ENCODE data around the gene KSR1.
"Not testable (repeated sequence)": the region's sequence is repeated elsewhere in the genome, so short reads cannot be mapped to it uniquely, and the experiment has no call there.

The KSR1 gene

DNA sequence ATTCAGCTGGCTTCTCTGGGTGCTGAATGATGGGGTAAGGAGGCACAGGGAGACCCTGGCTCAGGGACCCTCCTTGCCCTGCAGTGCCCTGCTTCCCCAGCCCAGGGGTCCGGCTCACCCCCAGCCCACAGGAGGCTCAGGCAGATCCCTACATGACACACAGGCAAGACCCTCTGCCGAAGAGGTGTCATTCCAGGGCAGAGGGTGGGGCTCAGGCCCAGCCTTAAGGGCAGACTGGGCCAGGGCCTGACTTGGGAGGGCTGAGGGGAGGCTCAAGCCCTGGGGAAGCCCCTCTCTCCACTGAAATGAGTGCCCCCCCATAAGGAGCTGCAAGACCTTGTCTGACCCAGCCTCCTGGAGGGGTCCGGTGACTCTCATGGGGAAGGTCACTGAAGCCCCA, 30.3 kb upstream of the KSR1 start:
- no peak for DNase-seq (ENCODE audit: low spot score)
- Histone ChIP-seq H3K4me3 (no peak overlapping the region), H3K27ac (no peak overlapping the region)
- TF ChIP-seq, protein P1, sequence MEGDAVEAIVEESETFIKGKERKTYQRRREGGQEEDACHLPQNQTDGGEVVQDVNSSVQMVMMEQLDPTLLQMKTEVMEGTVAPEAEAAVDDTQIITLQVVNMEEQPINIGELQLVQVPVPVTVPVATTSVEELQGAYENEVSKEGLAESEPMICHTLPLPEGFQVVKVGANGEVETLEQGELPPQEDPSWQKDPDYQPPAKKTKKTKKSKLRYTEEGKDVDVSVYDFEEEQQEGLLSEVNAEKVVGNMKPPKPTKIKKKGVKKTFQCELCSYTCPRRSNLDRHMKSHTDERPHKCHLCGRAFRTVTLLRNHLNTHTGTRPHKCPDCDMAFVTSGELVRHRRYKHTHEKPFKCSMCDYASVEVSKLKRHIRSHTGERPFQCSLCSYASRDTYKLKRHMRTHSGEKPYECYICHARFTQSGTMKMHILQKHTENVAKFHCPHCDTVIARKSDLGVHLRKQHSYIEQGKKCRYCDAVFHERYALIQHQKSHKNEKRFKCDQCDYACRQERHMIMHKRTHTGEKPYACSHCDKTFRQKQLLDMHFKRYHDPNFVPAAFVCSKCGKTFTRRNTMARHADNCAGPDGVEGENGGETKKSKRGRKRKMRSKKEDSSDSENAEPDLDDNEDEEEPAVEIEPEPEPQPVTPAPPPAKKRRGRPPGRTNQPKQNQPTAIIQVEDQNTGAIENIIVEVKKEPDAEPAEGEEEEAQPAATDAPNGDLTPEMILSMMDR (IDR thresholded peaks at IDR 0.05): no peak

DNA sequence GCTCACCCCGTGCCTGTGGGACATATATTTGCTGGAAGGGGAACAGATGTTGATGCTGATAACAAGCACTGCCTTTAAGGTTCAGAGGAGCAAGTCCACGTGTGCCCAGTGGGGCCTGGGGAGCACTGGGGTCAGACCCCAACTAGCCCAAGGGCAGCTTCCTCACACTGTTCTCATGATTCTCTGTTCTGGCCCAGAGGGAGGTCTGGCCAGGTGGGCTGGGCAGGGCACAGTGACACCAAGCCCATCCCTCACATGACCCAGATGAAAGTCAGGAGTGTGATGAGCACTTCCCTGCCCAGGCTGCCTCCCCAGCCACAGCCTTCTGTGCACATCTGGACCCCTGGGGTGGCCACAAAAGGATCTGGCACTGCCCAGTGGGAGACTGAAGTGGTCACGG, 29.8 kb upstream of the KSR1 start:
- not testable (repeated sequence) for DNase-seq (ENCODE audit: low spot score); H3K4me3 ChIP-seq; H3K27ac ChIP-seq

GRCh38 chr17:27427166-27427862, 28.9 kb upstream of the KSR1 start:
- H3K4me3 ChIP-seq; H3K27ac ChIP-seq; DNase-seq (ENCODE audit: low spot score): not testable (repeated sequence)

DNA sequence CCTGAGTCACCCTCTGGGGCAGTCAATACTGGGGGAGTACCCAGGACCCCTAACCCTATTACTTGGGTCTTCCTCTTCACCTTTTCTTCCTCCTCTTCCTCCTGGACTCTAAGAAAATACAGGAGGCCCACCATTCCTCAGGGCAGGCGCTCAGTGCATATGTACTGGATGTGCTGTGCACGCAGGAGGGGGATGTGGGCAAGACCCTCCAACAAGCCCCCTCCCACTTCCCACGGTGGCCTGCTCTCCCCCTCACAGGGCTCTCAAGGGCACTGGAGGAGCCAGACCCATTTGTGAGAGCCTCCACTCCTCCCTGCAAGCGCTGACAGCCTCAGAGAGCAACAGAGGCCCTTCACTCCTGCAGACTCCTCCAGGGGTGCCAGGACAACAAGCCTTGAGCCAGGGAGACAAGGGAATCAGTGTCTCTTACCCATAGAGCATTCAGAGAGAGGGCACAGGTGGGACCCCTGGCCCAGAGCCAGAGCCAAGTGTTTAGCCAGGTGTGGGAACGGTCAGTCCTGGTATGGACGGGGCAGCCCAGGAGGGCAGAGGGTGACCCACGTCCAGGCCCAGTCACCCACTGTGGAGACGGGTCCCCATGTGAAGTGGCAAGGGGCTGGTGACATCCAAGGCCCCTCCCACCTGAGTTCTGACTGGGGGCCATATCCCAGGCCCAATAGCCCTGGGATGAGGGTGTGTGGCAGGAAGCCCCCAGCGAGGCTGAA, 27.3 kb upstream of the KSR1 start:
- TF ChIP-seq, protein P1 (IDR thresholded peaks at IDR 0.05): no peak
- DNase-seq (ENCODE audit: low spot score): no peak
- no peak overlapping the region for H3K4me3 ChIP-seq
- H3K27ac ChIP-seq: no peak overlapping the region

DNA sequence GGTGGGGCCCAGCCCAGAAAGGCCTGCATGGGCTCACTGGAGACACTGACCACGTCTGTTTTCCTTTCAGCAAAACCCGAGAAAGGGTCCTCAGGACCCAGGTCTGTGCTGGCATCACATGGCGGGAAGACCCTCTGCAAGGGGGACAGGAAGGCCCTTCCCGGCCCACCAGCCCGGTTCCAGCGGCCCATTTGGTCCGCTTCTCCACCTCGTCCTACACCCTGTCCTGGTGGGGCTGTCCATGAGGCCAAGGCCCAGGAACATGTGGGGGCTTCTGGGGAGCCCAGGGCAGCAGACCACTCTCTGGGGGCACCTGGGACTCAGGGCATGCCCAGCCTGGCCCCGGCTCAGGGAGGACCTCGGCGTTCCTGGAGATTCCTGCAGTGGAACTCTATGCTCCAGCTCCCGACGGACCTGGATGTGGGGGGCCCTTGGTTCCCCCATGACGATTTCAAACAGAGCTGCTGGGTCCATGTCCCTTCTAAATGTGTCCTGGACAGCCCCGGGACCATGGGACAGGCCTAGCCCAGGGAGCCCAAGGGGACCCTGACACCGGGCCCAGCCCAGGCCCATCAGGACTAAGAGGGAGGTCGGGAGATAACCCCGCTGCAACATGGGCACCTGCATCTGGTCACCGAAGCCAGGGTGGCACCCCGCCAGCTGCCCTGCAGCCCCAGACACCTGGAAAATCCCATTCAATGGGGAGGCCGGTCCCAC, 26.4 kb upstream of the KSR1 start:
- Histone ChIP-seq H3K27ac (no peak overlapping the region), H3K4me3 (no peak overlapping the region)
- TF ChIP-seq, protein P1 (IDR thresholded peaks at IDR 0.05): no peak
- DNase-seq (ENCODE audit: low spot score): no peak

- Histone ChIP-seq H3K27ac (no peak overlapping the region), H3K4me3 (no peak overlapping the region)
- DNase-seq (ENCODE audit: low spot score): no peak
- TF ChIP-seq, protein P1 (IDR thresholded peaks at IDR 0.05): no peak
These were observed 25.8 kb upstream of the KSR1 start for GRCh38 chr17:27430383-27430840.

- Histone ChIP-seq H3K27ac (no peak overlapping the region), H3K4me3 (no peak overlapping the region)
- TF ChIP-seq, protein P1 (IDR thresholded peaks at IDR 0.05): no peak
- no peak for DNase-seq (ENCODE audit: low spot score)
These were observed 25.3 kb upstream of the KSR1 start for GRCh38 chr17:27430882-27431491.
